ENCODE measurements around the gene INAFM1. TPM values are rescaled to one million over a fixed set of nuclear protein-coding genes. Genes with fewer than 3 reads are reported as not detected.

INAFM1 gene
- total RNA-seq, 1 donor from 2014 or later, result 4.8 TPM

- no peaks in the 10 kb centered on the region for H3K9me3 Mint-ChIP-seq (ENCODE audit: unreplicated experiment)
- H3K4me3 Mint-ChIP-seq (ENCODE audit: unreplicated experiment), result no peak overlapping the region
- peaks cover 9% of the 10 kb centered on the region for H3K27me3 Mint-ChIP-seq (ENCODE audit: unreplicated experiment)
- H3K36me3 Mint-ChIP-seq (ENCODE audit: low read depth, unreplicated experiment), result peaks cover 6% of the 10 kb centered on the region
- no peak overlapping the region for H3K27ac Mint-ChIP-seq (ENCODE audit: unreplicated experiment)
- TF ChIP-seq CTCF (IDR thresholded peaks at IDR 0.05; ENCODE audit: unreplicated experiment), result no peak
- peaks cover 8% of the 10 kb centered on the region for H3K4me1 Mint-ChIP-seq (ENCODE audit: unreplicated experiment)
- DNase-seq (ENCODE audit: low spot score), result no peak
These were observed 45.5 kb downstream of the INAFM1 start for GRCh38 chr19:47319923-47320871.

GRCh38 chr19:47321630-47322029 lies 46.9 kb downstream of the INAFM1 start:
- Mint-ChIP-seq H3K27me3 (ENCODE audit: unreplicated experiment) (peaks cover 9% of the 10 kb centered on the region), H3K4me1 (ENCODE audit: unreplicated experiment) (peaks cover 8% of the 10 kb centered on the region), H3K36me3 (ENCODE audit: low read depth, unreplicated experiment) (peaks cover 6% of the 10 kb centered on the region), H3K27ac (ENCODE audit: unreplicated experiment) (no peak overlapping the region), H3K4me3 (ENCODE audit: unreplicated experiment) (no peak overlapping the region), H3K9me3 (ENCODE audit: unreplicated experiment) (no peaks in the 10 kb centered on the region)
- no peak for DNase-seq (ENCODE audit: low spot score)
- TF ChIP-seq CTCF (IDR thresholded peaks at IDR 0.05; ENCODE audit: unreplicated experiment), result no peak

GRCh38 chr19:47322058-47322457 lies 47.4 kb downstream of the INAFM1 start:
- TF ChIP-seq CTCF (IDR thresholded peaks at IDR 0.05; ENCODE audit: unreplicated experiment), result no peak
- no peak overlapping the region for H3K4me3 Mint-ChIP-seq (ENCODE audit: unreplicated experiment)
- H3K36me3 Mint-ChIP-seq (ENCODE audit: low read depth, unreplicated experiment), result peaks cover 6% of the 10 kb centered on the region
- no peak for DNase-seq (ENCODE audit: low spot score)
- H3K4me1 Mint-ChIP-seq (ENCODE audit: unreplicated experiment), result peaks cover 8% of the 10 kb centered on the region
- H3K9me3 Mint-ChIP-seq (ENCODE audit: unreplicated experiment), result no peaks in the 10 kb centered on the region
- H3K27ac Mint-ChIP-seq (ENCODE audit: unreplicated experiment), result no peak overlapping the region
- H3K27me3 Mint-ChIP-seq (ENCODE audit: unreplicated experiment), result peaks cover 9% of the 10 kb centered on the region

GRCh38 chr19:47323409-47323808 lies 48.7 kb downstream of the INAFM1 start:
- peaks cover 9% of the 10 kb centered on the region for H3K27me3 Mint-ChIP-seq (ENCODE audit: unreplicated experiment)
- H3K27ac Mint-ChIP-seq (ENCODE audit: unreplicated experiment), result no peak overlapping the region
- no peaks in the 10 kb centered on the region for H3K9me3 Mint-ChIP-seq (ENCODE audit: unreplicated experiment)
- no peak overlapping the region for H3K4me3 Mint-ChIP-seq (ENCODE audit: unreplicated experiment)
- peaks cover 6% of the 10 kb centered on the region for H3K36me3 Mint-ChIP-seq (ENCODE audit: low read depth, unreplicated experiment)
- TF ChIP-seq CTCF (IDR thresholded peaks at IDR 0.05; ENCODE audit: unreplicated experiment), result no peak
- H3K4me1 Mint-ChIP-seq (ENCODE audit: unreplicated experiment), result peaks cover 8% of the 10 kb centered on the region
- DNase-seq (ENCODE audit: low spot score), result no peak

GRCh38 chr19:47323872-47324271 lies 49.2 kb downstream of the INAFM1 start:
- Mint-ChIP-seq H3K27me3 (ENCODE audit: unreplicated experiment) (peaks cover 9% of the 10 kb centered on the region), H3K27ac (ENCODE audit: unreplicated experiment) (no peak overlapping the region), H3K4me1 (ENCODE audit: unreplicated experiment) (peaks cover 8% of the 10 kb centered on the region), H3K36me3 (ENCODE audit: low read depth, unreplicated experiment) (peaks cover 6% of the 10 kb centered on the region), H3K4me3 (ENCODE audit: unreplicated experiment) (no peak overlapping the region), H3K9me3 (ENCODE audit: unreplicated experiment) (no peaks in the 10 kb centered on the region)
- no peak for TF ChIP-seq CTCF (IDR thresholded peaks at IDR 0.05; ENCODE audit: unreplicated experiment)
- DNase-seq (ENCODE audit: low spot score), result no peak
